Measurements from ENCODE around the gene PDHB. TPM values are rescaled to one million over a fixed set of nuclear protein-coding genes. Genes with fewer than 3 reads are reported as not detected.

PDHB gene
- total and polyA plus RNA-seq, 4 donors: 81.7 to 110 (median 108) TPM

GRCh38 chr3:58388550-58389091, 45.0 kb downstream of the PDHB start:
- Histone ChIP-seq H3K4me3 (ENCODE audit: low read depth, low read length) (no peak overlapping the region), H3K36me3 (ENCODE audit: control insufficient read depth, insufficient read depth, low read length) (peaks cover 7% of the 10 kb centered on the region), H3K27ac (ENCODE audit: low read depth, low read length) (peak overlapping the region; percentile 75), H3K9me3 (ENCODE audit: control insufficient read depth, insufficient read depth, low read length) (no peaks in the 10 kb centered on the region), H3K27me3 (ENCODE audit: control insufficient read depth, insufficient read depth, low read length) (no peaks in the 10 kb centered on the region), H3K4me1 (ENCODE audit: control insufficient read depth, insufficient read depth, low read length) (peaks cover 12% of the 10 kb centered on the region)
- DNase-seq (ENCODE audit: low read depth in 4 of 6, low spot score in 6 of 6): peak in 3 of 6 donors; percentile 17 to 86 (median 83)

- Histone ChIP-seq H3K4me1 (ENCODE audit: control insufficient read depth, insufficient read depth, low read length) (peaks cover 12% of the 10 kb centered on the region), H3K36me3 (ENCODE audit: control insufficient read depth, insufficient read depth, low read length) (peaks cover 4% of the 10 kb centered on the region), H3K27me3 (ENCODE audit: control insufficient read depth, insufficient read depth, low read length) (no peaks in the 10 kb centered on the region), H3K9me3 (ENCODE audit: control insufficient read depth, insufficient read depth, low read length) (no peaks in the 10 kb centered on the region), H3K27ac (ENCODE audit: low read depth, low read length) (peak overlapping the region; percentile 75), H3K4me3 (ENCODE audit: low read depth, low read length) (no peak overlapping the region)
- no peak for DNase-seq (ENCODE audit: low read depth in 4 of 6, low spot score in 6 of 6)
- WGBS (ENCODE audit: insufficient coverage): 86% methylated on average over 2 of the region's 6 CpGs
Measured at GRCh38 chr3:58387650-58388546, 45.7 kb downstream of the PDHB start.

GRCh38 chr3:58386626-58387365, 46.8 kb downstream of the PDHB start:
- DNase-seq (ENCODE audit: low read depth in 4 of 6, low spot score in 6 of 6): peak in 1 of 6 donors; percentile 13
- H3K4me1 ChIP-seq (ENCODE audit: control insufficient read depth, insufficient read depth, low read length): peaks cover 12% of the 10 kb centered on the region

GRCh38 chr3:58384381-58385090, 49.1 kb downstream of the PDHB start:
- H3K27me3 ChIP-seq (ENCODE audit: control insufficient read depth, insufficient read depth, low read length): no peaks in the 10 kb centered on the region
- peak in 1 of 6 donors; percentile 66 for DNase-seq (ENCODE audit: low read depth in 4 of 6, low spot score in 6 of 6)
- H3K27ac ChIP-seq (ENCODE audit: low read depth, low read length): no peak overlapping the region
- H3K36me3 ChIP-seq (ENCODE audit: control insufficient read depth, insufficient read depth, low read length): peaks cover 4% of the 10 kb centered on the region
- H3K4me1 ChIP-seq (ENCODE audit: control insufficient read depth, insufficient read depth, low read length): peaks cover 7% of the 10 kb centered on the region
- 73% methylated on average over 2 of the region's 3 CpGs for WGBS (ENCODE audit: insufficient coverage)
- H3K4me3 ChIP-seq (ENCODE audit: low read depth, low read length): no peak overlapping the region
- no peaks in the 10 kb centered on the region for H3K9me3 ChIP-seq (ENCODE audit: control insufficient read depth, insufficient read depth, low read length)

More at GRCh38 chr3:58386626-58387365, 46.8 kb downstream of the PDHB start:
- peak overlapping the region; percentile 75 for H3K27ac ChIP-seq (ENCODE audit: low read depth, low read length)
- WGBS (ENCODE audit: insufficient coverage): 63% methylated on average over 3 of the region's 3 CpGs
- no peaks in the 10 kb centered on the region for H3K9me3 ChIP-seq (ENCODE audit: control insufficient read depth, insufficient read depth, low read length)
- H3K4me3 ChIP-seq (ENCODE audit: low read depth, low read length): no peak overlapping the region
- peaks cover 4% of the 10 kb centered on the region for H3K36me3 ChIP-seq (ENCODE audit: control insufficient read depth, insufficient read depth, low read length)
- H3K27me3 ChIP-seq (ENCODE audit: control insufficient read depth, insufficient read depth, low read length): no peaks in the 10 kb centered on the region

- Histone ChIP-seq H3K36me3 (ENCODE audit: control insufficient read depth, insufficient read depth, low read length) (peaks cover 4% of the 10 kb centered on the region), H3K4me1 (ENCODE audit: control insufficient read depth, insufficient read depth, low read length) (peaks cover 4% of the 10 kb centered on the region), H3K9me3 (ENCODE audit: control insufficient read depth, insufficient read depth, low read length) (no peaks in the 10 kb centered on the region), H3K27ac (ENCODE audit: low read depth, low read length) (no peak overlapping the region), H3K27me3 (ENCODE audit: control insufficient read depth, insufficient read depth, low read length) (no peaks in the 10 kb centered on the region), H3K4me3 (ENCODE audit: low read depth, low read length) (no peak overlapping the region)
- DNase-seq (ENCODE audit: low read depth in 4 of 6, low spot score in 6 of 6): peak in 2 of 6 donors; percentile 33 to 76
- WGBS (ENCODE audit: insufficient coverage): 50% methylated on average over 3 of the region's 4 CpGs
Measured at GRCh38 chr3:58383904-58384303, 49.7 kb downstream of the PDHB start.

- H3K27me3 ChIP-seq (ENCODE audit: control insufficient read depth, insufficient read depth, low read length): no peaks in the 10 kb centered on the region
- H3K9me3 ChIP-seq (ENCODE audit: control insufficient read depth, insufficient read depth, low read length): no peaks in the 10 kb centered on the region
- DNase-seq (ENCODE audit: low read depth in 4 of 6, low spot score in 6 of 6): peak in 1 of 6 donors; percentile 22
- peaks cover 4% of the 10 kb centered on the region for H3K4me1 ChIP-seq (ENCODE audit: control insufficient read depth, insufficient read depth, low read length)
- WGBS (ENCODE audit: insufficient coverage): 80% methylated on average over 1 of the region's 2 CpGs
- no peak overlapping the region for H3K27ac ChIP-seq (ENCODE audit: low read depth, low read length)
- H3K36me3 ChIP-seq (ENCODE audit: control insufficient read depth, insufficient read depth, low read length): peaks cover 4% of the 10 kb centered on the region
- no peak overlapping the region for H3K4me3 ChIP-seq (ENCODE audit: low read depth, low read length)
Measured at GRCh38 chr3:58383476-58383875, 50.2 kb downstream of the PDHB start.

- Histone ChIP-seq H3K9me3 (ENCODE audit: control insufficient read depth, insufficient read depth, low read length) (no peaks in the 10 kb centered on the region), H3K4me3 (ENCODE audit: low read depth, low read length) (no peak overlapping the region), H3K4me1 (ENCODE audit: control insufficient read depth, insufficient read depth, low read length) (no peaks in the 10 kb centered on the region), H3K36me3 (ENCODE audit: control insufficient read depth, insufficient read depth, low read length) (no peaks in the 10 kb centered on the region), H3K27ac (ENCODE audit: low read depth, low read length) (no peak overlapping the region), H3K27me3 (ENCODE audit: control insufficient read depth, insufficient read depth, low read length) (no peaks in the 10 kb centered on the region)
- DNase-seq (ENCODE audit: low read depth in 4 of 6, low spot score in 6 of 6): no peak
- WGBS (ENCODE audit: insufficient coverage): 100% methylated on average over 2 of the region's 4 CpGs
Measured at GRCh38 chr3:58379351-58380073, 54.1 kb downstream of the PDHB start.

- no peaks in the 10 kb centered on the region for H3K36me3 ChIP-seq (ENCODE audit: control insufficient read depth, insufficient read depth, low read length)
Measured at GRCh38 chr3:58377750-58378149, 55.9 kb downstream of the PDHB start.

More at GRCh38 chr3:58377750-58378149, 55.9 kb downstream of the PDHB start:
- no peak for DNase-seq (ENCODE audit: low read depth in 4 of 6, low spot score in 6 of 6)
- H3K4me3 ChIP-seq (ENCODE audit: low read depth, low read length): no peak overlapping the region
- H3K27ac ChIP-seq (ENCODE audit: low read depth, low read length): no peak overlapping the region
- no peaks in the 10 kb centered on the region for H3K27me3 ChIP-seq (ENCODE audit: control insufficient read depth, insufficient read depth, low read length)
- no CpG with 5 or more reads among the region's 4 CpGs for WGBS (ENCODE audit: insufficient coverage)
- no peaks in the 10 kb centered on the region for H3K4me1 ChIP-seq (ENCODE audit: control insufficient read depth, insufficient read depth, low read length)
- no peaks in the 10 kb centered on the region for H3K9me3 ChIP-seq (ENCODE audit: control insufficient read depth, insufficient read depth, low read length)

Measured in spinal cord (tissue), 10 donors.